ENCODE measurements around the gene LCN6. TPM values are rescaled to one million over a fixed set of nuclear protein-coding genes. Genes with fewer than 3 reads are reported as not detected.

The LCN6 gene
- total RNA-seq, 1 donor from 2014 or later = not detected

GRCh38 chr9:136723989-136724388 lies 24.3 kb downstream of the LCN6 start:
- DNase-seq = no peak

- DNase-seq = no peak
These were observed 24.9 kb downstream of the LCN6 start for GRCh38 chr9:136723362-136723976.

GRCh38 chr9:136722969-136723356 lies 25.4 kb downstream of the LCN6 start:
- no peak for DNase-seq

- DNase-seq = no peak
These were observed 26.0 kb downstream of the LCN6 start for GRCh38 chr9:136722093-136722968.

- DNase-seq = peak; percentile 61
These were observed 26.8 kb downstream of the LCN6 start for GRCh38 chr9:136721339-136722092.

- no peak for DNase-seq
These were observed 27.4 kb downstream of the LCN6 start for GRCh38 chr9:136720898-136721338.

- DNase-seq = peak; percentile 69
These were observed 28.0 kb downstream of the LCN6 start for GRCh38 chr9:136720251-136720897.

GRCh38 chr9:136719195-136719880 lies 29.0 kb downstream of the LCN6 start:
- no peak for DNase-seq

GRCh38 chr9:136718345-136719194 lies 29.8 kb downstream of the LCN6 start:
- no peak for DNase-seq

GRCh38 chr9:136717399-136717798 lies 30.9 kb downstream of the LCN6 start:
- DNase-seq = no peak

GRCh38 chr9:136714893-136715274 lies 33.4 kb downstream of the LCN6 start:
- no peak for DNase-seq

GRCh38 chr9:136714096-136714892 lies 34.0 kb downstream of the LCN6 start:
- DNase-seq = no peak

- DNase-seq = peak; percentile 57
These were observed 34.8 kb downstream of the LCN6 start for GRCh38 chr9:136713550-136713949.

GRCh38 chr9:136712690-136713544 lies 35.4 kb downstream of the LCN6 start:
- DNase-seq = no peak

GRCh38 chr9:136711751-136712689 lies 36.3 kb downstream of the LCN6 start, which contains the start of gene DIPK1B:
DIPK1B (plus strand) TSS chr9:136712572; CDS start chr9:136712666, 94 bp downstream.
- DNase-seq = peak; percentile 78

- peak; percentile 38 for DNase-seq
These were observed 37.1 kb downstream of the LCN6 start for GRCh38 chr9:136711219-136711648.

- no peak for DNase-seq
These were observed 37.8 kb downstream of the LCN6 start for GRCh38 chr9:136710543-136710942.
